Stimulated activated naive CD8-positive, alpha-beta T cell treated with anti-CD3 and anti-CD28 coated beads, Interleukin-15, Interleukin-2, amounts not matched to agents 100 ng/mL and 50 ng/mL, for 24 hours (primary cell): ENCODE data around the gene C10orf62.
"Not testable (repeated sequence)": the region's sequence is repeated elsewhere in the genome, so short reads cannot be mapped to it uniquely, and the experiment has no call there.

Source experiments
- H3K27ac Mint-ChIP-seq: one replicate; pipeline ENCODE4 v1.8.0; 2021; ENCODE audit warnings: mild to moderate bottlenecking, mixed read lengths
- H3K27me3 Mint-ChIP-seq: one replicate; pipeline ENCODE4 v1.8.0; 2021; ENCODE audit warnings: mixed read lengths
- H3K36me3 Mint-ChIP-seq: one replicate; pipeline ENCODE4 v1.8.0; 2021; ENCODE audit warnings: low read depth, mixed read lengths
- H3K4me1 Mint-ChIP-seq: one replicate; pipeline ENCODE4 v1.8.0; 2021; ENCODE audit warnings: low read depth, mixed read lengths
- H3K4me3 Mint-ChIP-seq: one replicate; pipeline ENCODE4 v1.8.0; 2021; ENCODE audit warnings: mild to moderate bottlenecking, mixed read lengths
- H3K9me3 Mint-ChIP-seq: one replicate; pipeline ENCODE4 v1.8.0; 2021; ENCODE audit warnings: mixed read lengths

The C10orf62 gene

GRCh38 chr10:97574374-97575126 lies 15.0 kb upstream of the C10orf62 start:
- Mint-ChIP-seq H3K36me3 (no peaks in the 10 kb centered on the region), H3K4me3 (no peak overlapping the region), H3K4me1 (no peaks in the 10 kb centered on the region), H3K27me3 (peaks cover 5% of the 10 kb centered on the region), H3K27ac (no peak overlapping the region), H3K9me3 (no peaks in the 10 kb centered on the region)

DNA sequence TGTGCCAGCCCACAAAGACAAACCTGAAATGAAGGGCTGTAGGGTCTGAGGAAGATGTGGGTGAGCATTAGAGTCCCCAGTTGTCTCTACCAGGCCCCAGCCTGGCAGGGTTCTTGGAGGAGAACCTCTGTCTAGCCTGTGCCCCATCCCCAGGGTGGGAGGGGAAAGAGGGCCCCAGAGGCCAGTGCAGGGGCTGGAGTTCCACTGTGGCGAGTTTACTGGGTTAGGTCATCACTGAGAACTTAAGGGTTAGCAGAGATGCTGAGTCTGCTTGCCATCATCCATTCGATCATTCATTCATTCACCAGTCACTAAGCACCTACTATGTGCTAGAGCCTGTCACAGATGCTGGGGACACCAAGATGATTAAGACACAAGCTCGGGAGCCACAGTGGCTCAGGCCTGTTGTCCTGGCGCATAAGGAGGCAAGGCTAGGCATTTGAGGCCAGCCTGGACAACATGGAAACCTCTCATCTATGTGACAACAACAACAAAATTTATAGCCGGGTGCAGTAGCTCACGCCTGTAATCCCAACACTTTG lies 14.3 kb upstream of the C10orf62 start:
- Mint-ChIP-seq H3K36me3 (no peaks in the 10 kb centered on the region), H3K27ac (no peak overlapping the region), H3K27me3 (peaks cover 5% of the 10 kb centered on the region), H3K9me3 (no peaks in the 10 kb centered on the region), H3K4me3 (no peak overlapping the region), H3K4me1 (no peaks in the 10 kb centered on the region)

DNA sequence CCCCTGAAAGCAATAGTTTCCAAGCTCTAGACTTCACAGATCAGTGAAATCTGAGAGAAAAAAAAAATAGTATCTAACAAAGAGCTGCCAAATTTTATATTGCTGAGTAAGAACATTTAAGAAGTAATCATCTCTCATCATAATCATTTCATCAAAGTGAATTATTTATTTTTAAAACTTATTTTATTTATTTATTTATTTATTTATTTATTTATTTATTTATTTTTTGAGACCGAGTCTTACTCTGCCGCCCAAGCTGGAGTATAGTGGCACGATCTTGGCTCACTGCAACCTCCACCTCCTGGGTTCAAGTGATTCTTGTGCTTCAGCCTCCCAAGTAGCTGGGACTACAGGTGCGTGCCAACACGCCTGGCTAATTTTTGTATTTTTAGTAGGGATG lies 13.0 kb upstream of the C10orf62 start:
- H3K36me3 Mint-ChIP-seq, H3K4me3 Mint-ChIP-seq, H3K27me3 Mint-ChIP-seq, H3K4me1 Mint-ChIP-seq, H3K27ac Mint-ChIP-seq, H3K9me3 Mint-ChIP-seq: not testable (repeated sequence)

DNA sequence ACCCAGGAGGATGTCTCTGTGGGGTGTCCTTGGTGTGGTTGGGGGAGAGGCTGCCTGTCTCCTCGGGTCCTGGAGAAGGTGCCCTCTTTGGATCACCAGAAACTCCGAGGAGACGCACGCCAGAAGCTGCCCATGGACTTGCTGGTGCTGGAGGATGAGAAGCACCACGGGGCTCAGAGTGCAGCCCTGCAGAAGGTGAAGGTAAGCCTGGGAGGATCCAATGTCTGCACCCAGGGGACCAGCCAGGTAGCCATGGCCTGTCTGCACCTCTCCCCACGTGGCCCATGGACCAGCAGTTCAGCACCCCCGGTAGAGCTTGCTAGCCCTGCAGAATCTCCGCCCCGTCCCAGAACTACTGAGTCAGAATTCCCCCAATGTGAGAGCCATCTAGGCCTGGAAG lies 11.8 kb upstream of the C10orf62 start:
- Mint-ChIP-seq H3K27ac (no peak overlapping the region), H3K9me3 (no peaks in the 10 kb centered on the region), H3K27me3 (peaks cover 5% of the 10 kb centered on the region), H3K36me3 (no peaks in the 10 kb centered on the region), H3K4me3 (no peak overlapping the region), H3K4me1 (no peaks in the 10 kb centered on the region)

GRCh38 chr10:97578171-97578844 lies 11.2 kb upstream of the C10orf62 start:
- no peak overlapping the region for H3K4me3 Mint-ChIP-seq
- peaks cover 5% of the 10 kb centered on the region for H3K27me3 Mint-ChIP-seq
- H3K27ac Mint-ChIP-seq = no peak overlapping the region
- no peaks in the 10 kb centered on the region for H3K4me1 Mint-ChIP-seq
- no peaks in the 10 kb centered on the region for H3K9me3 Mint-ChIP-seq
- no peaks in the 10 kb centered on the region for H3K36me3 Mint-ChIP-seq

DNA sequence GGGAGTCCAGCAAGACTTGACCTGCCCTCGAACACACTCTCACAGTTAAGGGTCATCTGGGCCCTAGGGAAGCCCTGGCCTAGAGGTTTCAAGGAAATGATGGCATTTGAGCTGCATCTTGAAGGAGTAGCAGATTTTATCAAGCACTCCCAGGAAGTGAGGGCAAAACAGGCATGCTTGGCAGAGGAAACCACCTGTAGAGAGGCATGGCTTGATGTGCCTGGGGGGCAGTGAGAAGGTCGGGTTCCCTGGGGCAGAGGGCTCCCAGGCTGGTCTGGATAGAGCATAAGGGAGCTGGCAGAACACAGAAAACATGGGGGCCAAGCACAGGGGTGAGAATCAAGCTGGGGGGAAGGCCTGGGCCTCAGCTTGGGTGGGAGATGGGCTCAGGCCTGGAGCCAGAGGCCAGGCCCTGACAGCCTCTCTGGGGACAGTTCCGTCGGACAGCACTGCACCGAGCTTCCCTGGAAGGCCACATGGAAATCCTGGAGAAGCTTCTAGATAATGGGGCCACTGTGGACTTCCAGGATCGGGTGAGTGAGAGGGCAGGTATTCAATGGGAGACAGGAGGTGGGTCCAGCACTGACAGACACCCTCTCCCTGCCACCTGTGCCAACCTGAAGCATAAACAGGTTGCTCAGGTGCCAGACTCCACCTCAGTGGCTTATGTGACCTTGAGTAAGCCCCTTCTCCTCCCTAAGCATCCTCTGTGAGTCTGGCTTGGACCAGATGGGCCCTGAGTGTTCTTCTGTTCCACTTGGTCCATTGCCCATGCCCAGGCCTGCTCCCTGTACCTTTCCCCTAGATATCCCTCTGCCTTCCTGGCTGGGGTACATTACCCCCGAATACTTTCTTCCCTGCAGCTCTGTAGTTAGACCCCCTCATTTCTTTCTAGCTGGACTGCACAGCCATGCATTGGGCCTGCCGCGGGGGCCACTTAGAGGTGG lies 8.8 kb upstream of the C10orf62 start:
- H3K4me1 Mint-ChIP-seq = no peaks in the 10 kb centered on the region
- peaks cover 5% of the 10 kb centered on the region for H3K27me3 Mint-ChIP-seq
- no peak overlapping the region for H3K4me3 Mint-ChIP-seq
- no peak overlapping the region for H3K27ac Mint-ChIP-seq
- no peaks in the 10 kb centered on the region for H3K9me3 Mint-ChIP-seq
- no peaks in the 10 kb centered on the region for H3K36me3 Mint-ChIP-seq

- H3K27ac Mint-ChIP-seq = no peak overlapping the region
- H3K4me1 Mint-ChIP-seq = no peaks in the 10 kb centered on the region
- no peak overlapping the region for H3K4me3 Mint-ChIP-seq
- peaks cover 5% of the 10 kb centered on the region for H3K27me3 Mint-ChIP-seq
- no peaks in the 10 kb centered on the region for H3K36me3 Mint-ChIP-seq
- no peaks in the 10 kb centered on the region for H3K9me3 Mint-ChIP-seq
Measured at GRCh38 chr10:97582169-97582568, 7.4 kb upstream of the C10orf62 start.

DNA sequence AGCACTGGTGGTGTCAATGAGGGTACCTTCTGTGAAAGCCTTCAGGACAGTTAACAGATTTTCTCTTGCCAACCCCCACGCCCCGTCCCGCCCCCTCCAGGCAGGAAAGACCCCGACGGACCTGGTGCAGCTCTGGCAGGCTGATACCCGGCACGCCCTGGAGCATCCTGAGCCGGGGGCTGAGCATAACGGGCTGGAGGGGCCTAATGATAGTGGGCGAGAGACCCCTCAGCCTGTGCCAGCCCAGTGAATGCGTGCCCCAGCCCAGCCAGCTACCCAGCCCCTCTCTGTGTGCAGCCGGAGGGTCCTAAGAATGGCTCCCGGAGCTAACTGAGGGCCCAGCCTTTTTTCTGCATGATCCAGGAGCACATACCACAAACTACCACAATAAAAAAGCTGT lies 6.0 kb upstream of the C10orf62 start:
- Mint-ChIP-seq H3K4me3 (no peak overlapping the region), H3K36me3 (no peaks in the 10 kb centered on the region), H3K27ac (no peak overlapping the region), H3K27me3 (peaks cover 4% of the 10 kb centered on the region), H3K9me3 (no peaks in the 10 kb centered on the region), H3K4me1 (no peaks in the 10 kb centered on the region)

DNA sequence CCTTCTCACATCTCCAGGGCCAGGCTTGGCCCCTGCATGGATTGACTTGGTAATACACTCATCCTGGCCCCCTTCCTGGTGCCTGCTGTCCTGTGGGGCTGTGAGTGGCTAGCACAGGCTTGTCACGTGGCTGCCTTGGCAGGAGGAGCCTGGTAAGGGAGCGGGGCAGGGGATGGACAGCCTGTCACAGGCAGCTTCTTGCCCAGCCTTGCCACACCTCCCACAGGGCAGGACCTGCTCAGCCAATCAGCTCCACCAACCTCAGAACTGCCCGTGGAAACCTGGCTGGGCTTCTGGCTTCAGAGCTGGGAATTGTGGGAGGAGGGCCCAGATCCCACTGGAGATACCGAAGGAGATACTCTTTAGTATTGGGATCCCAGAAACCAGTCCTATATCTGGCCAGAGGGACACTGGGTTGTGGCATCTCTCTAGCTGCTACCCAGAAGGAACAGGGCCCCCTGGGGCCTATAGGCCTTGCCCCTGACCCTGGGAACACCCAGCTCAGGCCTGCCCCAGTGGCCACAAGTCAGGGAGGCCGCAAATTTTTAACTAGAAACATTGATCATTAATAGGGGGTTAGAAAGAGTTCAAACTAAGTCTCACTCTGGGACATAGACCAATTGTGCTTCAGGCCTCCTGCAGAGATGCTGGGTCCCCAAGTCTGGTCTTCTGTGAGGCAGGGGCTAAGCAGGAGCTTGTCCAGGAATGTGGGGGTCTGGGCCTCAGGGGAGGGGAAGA lies 5.3 kb upstream of the C10orf62 start, which contains the start of gene HOGA1:
Gene HOGA1, plus strand, starts transcription at position 330 of the 738 bp plus-strand sequence. Its CDS starts 315 bp downstream, at position 645.
- no peaks in the 10 kb centered on the region for H3K27me3 Mint-ChIP-seq
- H3K4me1 Mint-ChIP-seq = no peaks in the 10 kb centered on the region
- H3K27ac Mint-ChIP-seq = no peak within 1 kb of the TSS
- no peaks in the 10 kb centered on the region for H3K9me3 Mint-ChIP-seq
- no peak within 1 kb of the TSS for H3K4me3 Mint-ChIP-seq
- H3K36me3 Mint-ChIP-seq = no peaks in the 10 kb centered on the region

- no peak overlapping the region for H3K27ac Mint-ChIP-seq
- no peaks in the 10 kb centered on the region for H3K36me3 Mint-ChIP-seq
- no peaks in the 10 kb centered on the region for H3K9me3 Mint-ChIP-seq
- H3K4me1 Mint-ChIP-seq = no peaks in the 10 kb centered on the region
- no peaks in the 10 kb centered on the region for H3K27me3 Mint-ChIP-seq
- no peak overlapping the region for H3K4me3 Mint-ChIP-seq
Measured at GRCh38 chr10:97584798-97585438, 4.6 kb upstream of the C10orf62 start.

DNA sequence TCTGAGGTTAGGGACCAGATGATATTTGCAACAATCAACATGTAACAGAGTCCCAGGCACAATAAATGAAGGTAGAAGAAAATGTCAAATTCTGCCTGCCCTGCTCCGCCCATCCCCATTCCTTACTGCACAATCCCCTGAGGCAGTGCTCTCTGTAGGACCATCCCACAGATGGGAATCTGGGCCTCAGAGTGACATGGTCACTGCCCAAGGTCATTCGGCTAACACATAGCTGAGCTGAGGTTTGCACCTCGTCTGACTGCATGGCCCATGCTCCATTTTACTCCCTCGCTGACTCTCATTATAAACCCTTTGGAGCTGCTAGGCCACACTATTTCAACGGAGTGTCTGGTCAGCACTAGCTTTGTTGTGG lies 4.1 kb upstream of the C10orf62 start:
- Mint-ChIP-seq H3K36me3 (no peaks in the 10 kb centered on the region), H3K9me3 (no peaks in the 10 kb centered on the region)

GRCh38 chr10:97587183-97587582 lies 2.3 kb upstream of the C10orf62 start:
- H3K4me3 Mint-ChIP-seq = no peak overlapping the region
- H3K4me1 Mint-ChIP-seq = no peaks in the 10 kb centered on the region
- H3K36me3 Mint-ChIP-seq = no peaks in the 10 kb centered on the region
- no peaks in the 10 kb centered on the region for H3K27me3 Mint-ChIP-seq
- H3K9me3 Mint-ChIP-seq = no peaks in the 10 kb centered on the region
- H3K27ac Mint-ChIP-seq = no peak overlapping the region

More for the DNA sequence above, 4.1 kb upstream of the C10orf62 start:
- no peak overlapping the region for H3K27ac Mint-ChIP-seq
- no peaks in the 10 kb centered on the region for H3K27me3 Mint-ChIP-seq
- H3K4me3 Mint-ChIP-seq = no peak overlapping the region
- H3K4me1 Mint-ChIP-seq = no peaks in the 10 kb centered on the region

DNA sequence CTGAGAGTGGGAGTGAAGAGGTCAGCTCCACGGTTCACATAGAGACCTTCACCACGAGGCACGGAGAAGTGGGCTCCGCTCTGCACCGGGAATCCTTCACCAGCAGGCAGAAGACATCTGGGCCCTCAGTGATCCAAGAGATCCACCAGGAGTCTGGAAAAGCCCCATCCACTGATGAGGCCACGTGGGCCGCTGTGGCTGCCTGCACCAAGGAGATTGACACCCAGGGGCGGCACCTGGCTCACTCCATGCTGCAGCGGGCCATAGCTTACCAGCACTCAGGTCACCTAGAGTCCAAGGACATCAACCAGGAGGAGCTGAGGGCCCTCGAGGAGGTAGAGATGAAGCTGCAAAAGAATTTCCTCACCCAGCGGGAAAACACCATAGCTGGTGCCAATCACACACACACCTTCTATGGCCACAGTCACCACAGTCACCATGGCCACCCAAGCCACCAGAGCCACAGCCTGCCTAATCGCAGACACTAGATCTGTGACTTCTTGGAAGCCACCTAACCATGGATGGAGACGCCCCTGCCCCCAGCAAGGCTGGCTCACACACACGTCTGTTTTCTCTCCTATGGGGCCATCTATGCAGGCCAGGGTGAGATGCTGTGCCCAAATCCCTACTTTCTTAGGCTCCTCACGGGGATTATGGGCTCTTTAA lies 694 bp downstream of the C10orf62 start:
- H3K9me3 Mint-ChIP-seq = no peaks in the 10 kb centered on the region
- no peak overlapping the region for H3K4me3 Mint-ChIP-seq
- no peaks in the 10 kb centered on the region for H3K36me3 Mint-ChIP-seq
- no peak overlapping the region for H3K27ac Mint-ChIP-seq
- H3K27me3 Mint-ChIP-seq = no peaks in the 10 kb centered on the region
- H3K4me1 Mint-ChIP-seq = no peaks in the 10 kb centered on the region
